Endodermal cell (in vitro differentiated cells): Measurements from ENCODE around the gene PPP2R5B. TPM values are rescaled to one million over a fixed set of nuclear protein-coding genes. Genes with fewer than 3 reads are reported as not detected.

Experiments used
- microRNA-seq: library from miRNA; unstranded; fragments of <30 nt; microRNA quantifications from one replicate; pipeline ENCODE4 v1.2.0, GENCODE V29; 2020; ENCODE audit warnings: borderline microRNAs expressed
- total RNA-seq, 2 donors: library from RNA; stranded (reverse); fragmentation: NEBNext Ultra II Directional in 1 of 2; extraction: Animal tissue kit (Norgen Biotek cat#: 25700) in 1 of 2; gene quantifications; 2 replicates in 1 of 2; 3 replicates in 1 of 2; pipeline ENCODE4 v1.2.1, GENCODE V29; 2021

Gene PPP2R5B
- total RNA-seq, 2 donors from 2014 or later, result 2.8 to 3.3 TPM

Small RNA genes lying within 50 kb of the gene (microRNA-seq; reads per million reads assigned to microRNA genes)
- gene MIR6749 (not detected), gene MIR6750 (not detected)

Other genes with a start within 250 kb of the PPP2R5B start
- 1 to 10 TPM in 1 of 2 donors, under 1 TPM in 1; 1.00 to 1.5 TPM for gene NRXN2, start 201.5 kb upstream of the PPP2R5B start, total RNA-seq
- gene RASGRP2, start 180.5 kb upstream of the PPP2R5B start, total RNA-seq, result 1 to 10 TPM in 1 of 2 donors, under 1 TPM in 1; 0.86 to 1.9 TPM
- gene PYGM, start 164.7 kb upstream of the PPP2R5B start, total RNA-seq, result 1 to 10 TPM; 1.1 to 1.2 TPM
- gene SF1, start 146.1 kb upstream of the PPP2R5B start, total RNA-seq, result 100 to 1,000 TPM; 331 to 399 TPM
- 10 to 100 TPM; 24.7 to 32.4 TPM for gene MAP4K2, start 121.5 kb upstream of the PPP2R5B start, total RNA-seq
- 10 to 100 TPM; 44.5 to 48.7 TPM for gene MEN1, start 114.1 kb upstream of the PPP2R5B start, total RNA-seq
- 10 to 100 TPM; 11.1 to 12.6 TPM for gene CDC42BPG, start 80.0 kb upstream of the PPP2R5B start, total RNA-seq
- gene EHD1, start 46.1 kb upstream of the PPP2R5B start, total RNA-seq, result 10 to 100 TPM; 39.7 to 43.8 TPM
- 10 to 100 TPM; 17.0 to 23.0 TPM for gene ATG2A, start 7.5 kb upstream of the PPP2R5B start, total RNA-seq
- gene GPHA2, start 11.2 kb downstream of the PPP2R5B start, total RNA-seq, result under 1 TPM in 1 of 2 donors, not detected in 1; 0.77 TPM
- not detected for gene MAJIN, start 47.4 kb downstream of the PPP2R5B start, total RNA-seq
- under 1 TPM in 1 of 2 donors, not detected in 1; 0.27 TPM for gene BATF2, start 72.3 kb downstream of the PPP2R5B start, total RNA-seq
- gene ARL2, start 89.5 kb downstream of the PPP2R5B start, total RNA-seq, result 100 to 1,000 TPM; 127 to 199 TPM
- gene SNX15, start 102.8 kb downstream of the PPP2R5B start, total RNA-seq, result 10 to 100 TPM; 14.2 to 16.4 TPM
- 10 to 100 TPM; 11.4 to 12.0 TPM for gene SAC3D1, start 116.5 kb downstream of the PPP2R5B start, total RNA-seq
- gene NAALADL1, start 133.9 kb downstream of the PPP2R5B start, total RNA-seq, result 1 to 10 TPM; 2.2 to 4.5 TPM
- gene CDCA5, start 159.4 kb downstream of the PPP2R5B start, total RNA-seq, result 10 to 100 TPM; 48.1 to 82.6 TPM
- gene ZFPL1, start 159.5 kb downstream of the PPP2R5B start, total RNA-seq, result 10 to 100 TPM; 35.7 to 46.6 TPM
- 100 to 1,000 TPM; 107 to 113 TPM for gene VPS51, start 171.5 kb downstream of the PPP2R5B start, total RNA-seq
- 100 to 1,000 TPM in 1 of 2 donors, 10 to 100 TPM in 1; 97.9 to 108 TPM for gene TM7SF2, start 187.2 kb downstream of the PPP2R5B start, total RNA-seq
- gene ZNHIT2, start 193.0 kb downstream of the PPP2R5B start, total RNA-seq, result 10 to 100 TPM; 11.0 to 11.8 TPM
- 100 to 1,000 TPM; 774 to 802 TPM for gene FAU, start 197.4 kb downstream of the PPP2R5B start, total RNA-seq
- 10 to 100 TPM; 53.9 to 56.6 TPM for gene MRPL49, start 197.6 kb downstream of the PPP2R5B start, total RNA-seq
- 10 to 100 TPM; 30.4 to 39.5 TPM for gene SYVN1, start 209.8 kb downstream of the PPP2R5B start, total RNA-seq
- gene SPDYC, start 245.5 kb downstream of the PPP2R5B start, total RNA-seq, result under 1 TPM in 1 of 2 donors, not detected in 1; 0.46 TPM